NK-92 (cell line): ENCODE measurements around the gene NWD2.
"Not testable (repeated sequence)": the region's sequence is repeated elsewhere in the genome, so short reads cannot be mapped to it uniquely, and the experiment has no call there.

Experiments used
- DNase-seq: peaks from one replicate; lab custom pipeline; 2025; ENCODE audit not compliant: unreplicated experiment; lab: John Stamatoyannopoulos, UW

NWD2 gene

GRCh38 chr4:37392521-37393255 lies 148.1 kb downstream of the NWD2 start:
- no peak for DNase-seq

GRCh38 chr4:37393321-37393720 lies 148.8 kb downstream of the NWD2 start:
- DNase-seq = no peak

GRCh38 chr4:37393889-37394288 lies 149.3 kb downstream of the NWD2 start:
- DNase-seq = no peak

GRCh38 chr4:37397505-37397904 lies 153.0 kb downstream of the NWD2 start:
- DNase-seq = no peak

GRCh38 chr4:37400241-37400881 lies 155.8 kb downstream of the NWD2 start:
- no peak for DNase-seq

GRCh38 chr4:37407938-37408826 lies 163.6 kb downstream of the NWD2 start:
- DNase-seq = not testable (repeated sequence)

- DNase-seq = not testable (repeated sequence)
Observed at GRCh38 chr4:37413612-37414011, 169.1 kb downstream of the NWD2 start.

- DNase-seq = no peak
Observed at GRCh38 chr4:37415845-37416369, 171.4 kb downstream of the NWD2 start.

GRCh38 chr4:37421614-37422013 lies 177.1 kb downstream of the NWD2 start:
- no peak for DNase-seq

- no peak for DNase-seq
Observed at GRCh38 chr4:37422102-37422501, 177.6 kb downstream of the NWD2 start.

- DNase-seq = no peak
Observed at GRCh38 chr4:37422638-37423037, 178.1 kb downstream of the NWD2 start.

GRCh38 chr4:37423310-37423709 lies 178.8 kb downstream of the NWD2 start:
- no peak for DNase-seq

GRCh38 chr4:37424753-37425152 lies 180.2 kb downstream of the NWD2 start:
- DNase-seq = no peak

GRCh38 chr4:37425857-37426256 lies 181.3 kb downstream of the NWD2 start:
- no peak for DNase-seq

GRCh38 chr4:37427193-37427592 lies 182.7 kb downstream of the NWD2 start:
- DNase-seq = no peak

GRCh38 chr4:37429906-37430305 lies 185.4 kb downstream of the NWD2 start:
- DNase-seq = no peak

GRCh38 chr4:37430718-37431416 lies 186.3 kb downstream of the NWD2 start:
- no peak for DNase-seq

- no peak for DNase-seq
Observed at GRCh38 chr4:37431417-37431743, 186.8 kb downstream of the NWD2 start.

GRCh38 chr4:37434469-37434868 lies 189.9 kb downstream of the NWD2 start:
- no peak for DNase-seq

GRCh38 chr4:37436546-37436945 lies 192.0 kb downstream of the NWD2 start:
- no peak for DNase-seq

GRCh38 chr4:37437163-37437562 lies 192.6 kb downstream of the NWD2 start:
- no peak for DNase-seq
